ENCODE measurements around the gene MEF2C. TPM values are rescaled to one million over a fixed set of nuclear protein-coding genes. Genes with fewer than 3 reads are reported as not detected.

The MEF2C gene
- total RNA-seq, 1 experiment from 2014 or later = 13.0 TPM

DNA sequence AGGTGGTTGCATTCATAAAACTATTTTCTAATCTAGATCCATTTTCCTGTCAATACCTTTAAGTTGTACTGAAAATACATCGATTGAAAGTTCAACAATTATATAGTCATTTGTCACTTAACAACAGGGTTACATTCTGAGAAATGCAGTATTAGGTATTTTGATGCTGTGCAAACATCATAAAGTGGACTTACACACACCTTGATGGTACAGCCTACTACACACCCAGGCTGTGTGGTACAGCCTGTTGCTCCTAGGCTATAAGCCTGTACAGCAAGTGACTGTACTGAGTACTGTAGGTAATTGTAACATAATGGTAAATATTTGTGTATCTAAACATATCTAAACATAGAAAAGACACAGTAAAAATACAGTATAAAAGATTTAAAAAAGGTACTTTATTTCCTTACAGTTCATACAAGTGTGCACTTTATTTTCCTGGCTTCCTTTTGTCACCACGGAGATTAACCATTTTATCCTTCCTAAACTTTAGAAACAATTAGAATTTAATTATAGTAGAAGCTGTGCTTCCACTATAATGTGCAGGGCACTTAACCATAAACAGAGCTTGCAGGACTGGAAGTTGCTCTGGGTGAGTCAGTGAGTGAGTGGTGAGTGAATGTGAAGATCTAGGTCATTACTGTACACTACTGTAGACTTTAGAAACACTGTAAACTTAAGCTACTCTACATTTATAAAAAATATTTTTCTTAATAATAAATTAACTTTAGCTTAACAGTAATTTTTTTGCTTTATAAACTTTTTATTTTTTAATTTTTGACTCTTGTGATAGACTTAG is 42.9 kb upstream of the MEF2C start:
- H3K9ac ChIP-seq (ENCODE audit: low read length) = no peak overlapping the region
- no peak overlapping the region for H3K27ac ChIP-seq (ENCODE audit: low read depth, low read length)
- CTCF ChIA-PET = no interaction called here
- H3K79me2 ChIP-seq (ENCODE audit: insufficient read depth, low read length) = no peaks in the 10 kb centered on the region
- H3K9me2 ChIP-seq (ENCODE audit: insufficient read depth) = no peaks in the 10 kb centered on the region
- H3K4me3 ChIP-seq (replicated peaks in 1 of 2; ENCODE audit: low read depth in 1 of 2, low read length in 2 of 2) = no peak overlapping the region
- H2AFZ ChIP-seq (ENCODE audit: low read depth, low read length, poor library complexity, severe bottlenecking) = no peak overlapping the region
- H3K9me3 ChIP-seq (ENCODE audit: control insufficient read depth in 1 of 2, insufficient read depth in 1 of 2, low read depth in 1 of 2, low read length in 2 of 2) = no peaks in the 10 kb centered on the region
- TF ChIP-seq ELF1 (IDR thresholded peaks at IDR 0.05; ENCODE audit: borderline replicate concordance, low read depth) (no peak), EZH2phosphoT487 (IDR thresholded peaks at IDR 0.05; ENCODE audit: borderline replicate concordance) (no peak), ZFX (IDR thresholded peaks at IDR 0.05) (no peak), TCF7L2 (IDR thresholded peaks at IDR 0.05; ENCODE audit: borderline replicate concordance, extremely low read depth, insufficient read depth, insufficient read length) (no peak), ZNF274 (IDR thresholded peaks at IDR 0.05; ENCODE audit: low read depth, low read length) (no peak), SIN3A (IDR thresholded peaks at IDR 0.05; ENCODE audit: low read depth) (no peak), YY1 (IDR thresholded peaks at IDR 0.05; ENCODE audit: extremely low read depth, insufficient replicate concordance, low read depth, low read length) (no peak), POLR2A (IDR thresholded peaks at IDR 0.05; ENCODE audit: borderline replicate concordance, extremely low read depth, insufficient read depth, insufficient read length) (no peak), POLR2AphosphoS5 (IDR thresholded peaks at IDR 0.05; ENCODE audit: low read depth, low read length) (no peak), EZH2 (IDR thresholded peaks at IDR 0.05) (no peak), CEBPB (IDR thresholded peaks at IDR 0.05; ENCODE audit: low read depth) (no peak), CBX3 (IDR thresholded peaks at IDR 0.05; ENCODE audit: low read depth) (no peak), SP1 (IDR thresholded peaks at IDR 0.05; ENCODE audit: low read depth) (no peak), FOSL1 (IDR thresholded peaks at IDR 0.05; ENCODE audit: low read depth) (no peak)
- TF ChIP-seq, protein P1, sequence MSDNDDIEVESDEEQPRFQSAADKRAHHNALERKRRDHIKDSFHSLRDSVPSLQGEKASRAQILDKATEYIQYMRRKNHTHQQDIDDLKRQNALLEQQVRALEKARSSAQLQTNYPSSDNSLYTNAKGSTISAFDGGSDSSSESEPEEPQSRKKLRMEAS (IDR thresholded peaks at IDR 0.05) = no peak
- TF ChIP-seq, protein P2, sequence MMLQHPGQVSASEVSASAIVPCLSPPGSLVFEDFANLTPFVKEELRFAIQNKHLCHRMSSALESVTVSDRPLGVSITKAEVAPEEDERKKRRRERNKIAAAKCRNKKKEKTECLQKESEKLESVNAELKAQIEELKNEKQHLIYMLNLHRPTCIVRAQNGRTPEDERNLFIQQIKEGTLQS (IDR thresholded peaks at IDR 0.05) = no peak
- TF ChIP-seq, protein P3, sequence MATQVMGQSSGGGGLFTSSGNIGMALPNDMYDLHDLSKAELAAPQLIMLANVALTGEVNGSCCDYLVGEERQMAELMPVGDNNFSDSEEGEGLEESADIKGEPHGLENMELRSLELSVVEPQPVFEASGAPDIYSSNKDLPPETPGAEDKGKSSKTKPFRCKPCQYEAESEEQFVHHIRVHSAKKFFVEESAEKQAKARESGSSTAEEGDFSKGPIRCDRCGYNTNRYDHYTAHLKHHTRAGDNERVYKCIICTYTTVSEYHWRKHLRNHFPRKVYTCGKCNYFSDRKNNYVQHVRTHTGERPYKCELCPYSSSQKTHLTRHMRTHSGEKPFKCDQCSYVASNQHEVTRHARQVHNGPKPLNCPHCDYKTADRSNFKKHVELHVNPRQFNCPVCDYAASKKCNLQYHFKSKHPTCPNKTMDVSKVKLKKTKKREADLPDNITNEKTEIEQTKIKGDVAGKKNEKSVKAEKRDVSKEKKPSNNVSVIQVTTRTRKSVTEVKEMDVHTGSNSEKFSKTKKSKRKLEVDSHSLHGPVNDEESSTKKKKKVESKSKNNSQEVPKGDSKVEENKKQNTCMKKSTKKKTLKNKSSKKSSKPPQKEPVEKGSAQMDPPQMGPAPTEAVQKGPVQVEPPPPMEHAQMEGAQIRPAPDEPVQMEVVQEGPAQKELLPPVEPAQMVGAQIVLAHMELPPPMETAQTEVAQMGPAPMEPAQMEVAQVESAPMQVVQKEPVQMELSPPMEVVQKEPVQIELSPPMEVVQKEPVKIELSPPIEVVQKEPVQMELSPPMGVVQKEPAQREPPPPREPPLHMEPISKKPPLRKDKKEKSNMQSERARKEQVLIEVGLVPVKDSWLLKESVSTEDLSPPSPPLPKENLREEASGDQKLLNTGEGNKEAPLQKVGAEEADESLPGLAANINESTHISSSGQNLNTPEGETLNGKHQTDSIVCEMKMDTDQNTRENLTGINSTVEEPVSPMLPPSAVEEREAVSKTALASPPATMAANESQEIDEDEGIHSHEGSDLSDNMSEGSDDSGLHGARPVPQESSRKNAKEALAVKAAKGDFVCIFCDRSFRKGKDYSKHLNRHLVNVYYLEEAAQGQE (IDR thresholded peaks at IDR 0.05; ENCODE audit: low read depth) = no peak
- TF ChIP-seq, protein P4, sequence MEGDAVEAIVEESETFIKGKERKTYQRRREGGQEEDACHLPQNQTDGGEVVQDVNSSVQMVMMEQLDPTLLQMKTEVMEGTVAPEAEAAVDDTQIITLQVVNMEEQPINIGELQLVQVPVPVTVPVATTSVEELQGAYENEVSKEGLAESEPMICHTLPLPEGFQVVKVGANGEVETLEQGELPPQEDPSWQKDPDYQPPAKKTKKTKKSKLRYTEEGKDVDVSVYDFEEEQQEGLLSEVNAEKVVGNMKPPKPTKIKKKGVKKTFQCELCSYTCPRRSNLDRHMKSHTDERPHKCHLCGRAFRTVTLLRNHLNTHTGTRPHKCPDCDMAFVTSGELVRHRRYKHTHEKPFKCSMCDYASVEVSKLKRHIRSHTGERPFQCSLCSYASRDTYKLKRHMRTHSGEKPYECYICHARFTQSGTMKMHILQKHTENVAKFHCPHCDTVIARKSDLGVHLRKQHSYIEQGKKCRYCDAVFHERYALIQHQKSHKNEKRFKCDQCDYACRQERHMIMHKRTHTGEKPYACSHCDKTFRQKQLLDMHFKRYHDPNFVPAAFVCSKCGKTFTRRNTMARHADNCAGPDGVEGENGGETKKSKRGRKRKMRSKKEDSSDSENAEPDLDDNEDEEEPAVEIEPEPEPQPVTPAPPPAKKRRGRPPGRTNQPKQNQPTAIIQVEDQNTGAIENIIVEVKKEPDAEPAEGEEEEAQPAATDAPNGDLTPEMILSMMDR (IDR thresholded peaks at IDR 0.05 in 2 of 3, conservative IDR thresholded peaks at IDR 0.05 in 1 of 3; ENCODE audit: borderline replicate concordance in 1 of 3, insufficient read depth in 1 of 3, low read depth in 2 of 3, low read length in 2 of 3) = no peak
- TF ChIP-seq, protein P5, sequence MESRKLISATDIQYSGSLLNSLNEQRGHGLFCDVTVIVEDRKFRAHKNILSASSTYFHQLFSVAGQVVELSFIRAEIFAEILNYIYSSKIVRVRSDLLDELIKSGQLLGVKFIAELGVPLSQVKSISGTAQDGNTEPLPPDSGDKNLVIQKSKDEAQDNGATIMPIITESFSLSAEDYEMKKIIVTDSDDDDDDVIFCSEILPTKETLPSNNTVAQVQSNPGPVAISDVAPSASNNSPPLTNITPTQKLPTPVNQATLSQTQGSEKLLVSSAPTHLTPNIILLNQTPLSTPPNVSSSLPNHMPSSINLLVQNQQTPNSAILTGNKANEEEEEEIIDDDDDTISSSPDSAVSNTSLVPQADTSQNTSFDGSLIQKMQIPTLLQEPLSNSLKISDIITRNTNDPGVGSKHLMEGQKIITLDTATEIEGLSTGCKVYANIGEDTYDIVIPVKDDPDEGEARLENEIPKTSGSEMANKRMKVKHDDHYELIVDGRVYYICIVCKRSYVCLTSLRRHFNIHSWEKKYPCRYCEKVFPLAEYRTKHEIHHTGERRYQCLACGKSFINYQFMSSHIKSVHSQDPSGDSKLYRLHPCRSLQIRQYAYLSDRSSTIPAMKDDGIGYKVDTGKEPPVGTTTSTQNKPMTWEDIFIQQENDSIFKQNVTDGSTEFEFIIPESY (IDR thresholded peaks at IDR 0.05; ENCODE audit: extremely low read depth, insufficient replicate concordance, low read length) = no peak
- DNase-seq (ENCODE audit: low read depth, low spot score) (no peak), ATAC-seq (no peak)
- no peaks in the 10 kb centered on the region for H3K36me3 ChIP-seq (ENCODE audit: control insufficient read depth in 1 of 2, insufficient read depth in 2 of 2, low read length in 2 of 2)
- BruUV-seq (replicated peaks) = no TSS peak
- H3K4me1 ChIP-seq (ENCODE audit: control insufficient read depth in 1 of 2, insufficient read depth in 2 of 2, low read length in 2 of 2) = no peaks in the 10 kb centered on the region
- intact Hi-C loops (cut with micrococcal nuclease) = no loop called here
- H4K20me1 ChIP-seq (ENCODE audit: insufficient read depth) = no peaks in the 10 kb centered on the region
- H3K27me3 ChIP-seq (ENCODE audit: insufficient read depth, low read length) = no peaks in the 10 kb centered on the region
- POLR2A ChIA-PET = no interaction called here
- RAD21 ChIA-PET (ENCODE audit: low non-redundant PET in 1 of 2, low total read pairs in 2 of 2, uncharacterized antibody in 2 of 2, unreplicated experiment in 2 of 2) = no interaction called here
- no peak overlapping the region for H3K4me2 ChIP-seq (ENCODE audit: low read length)
